Esophagus squamous epithelium (tissue), 5 donors: ENCODE measurements around the gene ENTPD1. TPM values are rescaled to one million over a fixed set of nuclear protein-coding genes. Genes with fewer than 3 reads are reported as not detected.
A peak's percentile ranks its signal among the peaks of the same experiment; 100 is the strongest.

ENCODE experiments used
- DNase-seq: peaks from one replicate; lab custom pipeline; 2025; lab: John Stamatoyannopoulos, UW
- H3K27ac ChIP-seq, 4 donors: fragments of 200-600 bp; sonication (generic); one replicate each; pipeline ENCODE4 v1.5.1; 2016 to 2019; ENCODE audit warnings: mild to moderate bottlenecking in 1 of 4
- H3K27me3 ChIP-seq, 4 donors: fragments of 200-600 bp; sonication (generic); 1 replicate in 3 of 4; 2 replicates in 1 of 4; pipeline versions ENCODE4 v1.5.1 to v1.6.0; 2017 to 2021; ENCODE audit warnings: antibody characterized with exemption in 1 of 4
- H3K36me3 ChIP-seq, 3 donors: fragments of 200-600 bp; sonication (generic); one replicate each; pipeline ENCODE4 v1.5.1; 2016 to 2019
- H3K4me1 ChIP-seq, 3 donors: fragments of 200-600 bp; sonication (generic); one replicate each; pipeline ENCODE4 v1.5.1; 2017 to 2019
- H3K4me3 ChIP-seq, 4 donors: fragments of 200-600 bp; sonication (generic); 1 replicate in 3 of 4; 2 replicates in 1 of 4; pipeline ENCODE4 v1.5.1; 2016 to 2019; ENCODE audit warnings: mild to moderate bottlenecking in 2 of 4, moderate library complexity in 1 of 4
- H3K9me3 ChIP-seq, 3 donors: fragments of 200-600 bp; sonication (generic); one replicate each; pipeline ENCODE4 v1.5.1; 2016 to 2019
- POLR2A ChIP-seq, 4 donors: fragments of 450-650 bp; IDR thresholded peaks; one replicate each; pipeline ENCODE4 v1.6.1; 2017; ENCODE audit warnings: antibody characterized with exemption in 4 of 4, mild to moderate bottlenecking in 4 of 4, moderate library complexity in 3 of 4
- WGBS, 2 donors: methylation state at CpG; one replicate each; pipeline ENCODE4 v1.1.5; 2018; 5-methylcytosine and 5-hydroxymethylcytosine counted together
- intact Hi-C: fragments of 100-400 bp; cut with DNase I; formaldehyde crosslinking; loops from one replicate; pipeline ENCODE4 v1.15.0; 2022
- total RNA-seq, 4 donors: library from RNA; depleted of rRNA; stranded (reverse); fragments of >200 nt; gene quantifications; one replicate each; pipeline ENCODE4 v1.1.0, GENCODE V29; 2016
- TF ChIP-seq, protein P1 (sequence below), 6 experiments: fragments of 450-650 bp in 4 of 6; fragments of 200-600 bp in 2 of 6; sonication (generic) in 2 of 6; IDR thresholded peaks; one replicate each; pipeline ENCODE4 v1.5.1; 2016 to 2019; ENCODE audit warnings: antibody characterized with exemption in 6 of 6, mild to moderate bottlenecking in 4 of 6, moderate library complexity in 4 of 6
- donor health status: DM: yes; HTN: yes; CAD: no.

ENTPD1 gene
- total RNA-seq, 4 donors from 2014 or later: 7.7 to 34.5 (median 10.1) TPM

- H3K4me1 ChIP-seq: peaks cover 0 to 8% (median 0%) of the 10 kb centered on the region in 3 donors
- no peak overlapping the region for H3K4me3 ChIP-seq
- H3K36me3 ChIP-seq: peaks cover 0 to 59% (median 0%) of the 10 kb centered on the region in 3 donors
- intact Hi-C loops: no loop called here
- H3K9me3 ChIP-seq: no peaks in the 10 kb centered on the region
- 24 to 37% methylated on average over 7 of the region's 7 CpGs for WGBS, 2 donors
- TF ChIP-seq, protein P1, sequence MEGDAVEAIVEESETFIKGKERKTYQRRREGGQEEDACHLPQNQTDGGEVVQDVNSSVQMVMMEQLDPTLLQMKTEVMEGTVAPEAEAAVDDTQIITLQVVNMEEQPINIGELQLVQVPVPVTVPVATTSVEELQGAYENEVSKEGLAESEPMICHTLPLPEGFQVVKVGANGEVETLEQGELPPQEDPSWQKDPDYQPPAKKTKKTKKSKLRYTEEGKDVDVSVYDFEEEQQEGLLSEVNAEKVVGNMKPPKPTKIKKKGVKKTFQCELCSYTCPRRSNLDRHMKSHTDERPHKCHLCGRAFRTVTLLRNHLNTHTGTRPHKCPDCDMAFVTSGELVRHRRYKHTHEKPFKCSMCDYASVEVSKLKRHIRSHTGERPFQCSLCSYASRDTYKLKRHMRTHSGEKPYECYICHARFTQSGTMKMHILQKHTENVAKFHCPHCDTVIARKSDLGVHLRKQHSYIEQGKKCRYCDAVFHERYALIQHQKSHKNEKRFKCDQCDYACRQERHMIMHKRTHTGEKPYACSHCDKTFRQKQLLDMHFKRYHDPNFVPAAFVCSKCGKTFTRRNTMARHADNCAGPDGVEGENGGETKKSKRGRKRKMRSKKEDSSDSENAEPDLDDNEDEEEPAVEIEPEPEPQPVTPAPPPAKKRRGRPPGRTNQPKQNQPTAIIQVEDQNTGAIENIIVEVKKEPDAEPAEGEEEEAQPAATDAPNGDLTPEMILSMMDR (IDR thresholded peaks at IDR 0.05): peak in 5 of 6 experiments; percentile 44 to 57 (median 56)
- no peak for TF ChIP-seq POLR2A (IDR thresholded peaks at IDR 0.05)
- no peaks in the 10 kb centered on the region for H3K27me3 ChIP-seq
- DNase-seq: no peak
- H3K27ac ChIP-seq: peak overlapping the region in 3 of 4 donors; percentile 23 to 70 (median 55)
These were observed 109.2 kb downstream of the ENTPD1 start for GRCh38 chr10:95864906-95865813.

GRCh38 chr10:95865814-95866466 is 110.0 kb downstream of the ENTPD1 start:
- no peak overlapping the region for H3K27ac ChIP-seq
- intact Hi-C loops: no loop called here

GRCh38 chr10:95866467-95866842 is 110.5 kb downstream of the ENTPD1 start:
- WGBS, 2 donors: 65 to 71% methylated on average over 2 of the region's 2 CpGs
- DNase-seq: no peak
- no peaks in the 10 kb centered on the region for H3K9me3 ChIP-seq
- no peak overlapping the region for H3K4me3 ChIP-seq
- no peak overlapping the region for H3K27ac ChIP-seq
- H3K4me1 ChIP-seq: peaks cover 0 to 8% (median 0%) of the 10 kb centered on the region in 3 donors
- intact Hi-C loops: no loop called here
- no peak for TF ChIP-seq POLR2A (IDR thresholded peaks at IDR 0.05)
- TF ChIP-seq, protein P1 (IDR thresholded peaks at IDR 0.05): no peak
- peaks cover 0 to 59% (median 0%) of the 10 kb centered on the region in 3 donors for H3K36me3 ChIP-seq
- H3K27me3 ChIP-seq: no peaks in the 10 kb centered on the region

More at GRCh38 chr10:95865814-95866466, 110.0 kb downstream of the ENTPD1 start:
- Histone ChIP-seq H3K27me3 (no peaks in the 10 kb centered on the region), H3K9me3 (no peaks in the 10 kb centered on the region), H3K36me3 (peaks cover 0 to 59% (median 0%) of the 10 kb centered on the region in 3 donors), H3K4me3 (no peak overlapping the region), H3K4me1 (peaks cover 0 to 8% (median 0%) of the 10 kb centered on the region in 3 donors)
- no peak for DNase-seq
- 68 to 80% methylated on average over 6 of the region's 6 CpGs for WGBS, 2 donors
- no peak for TF ChIP-seq POLR2A (IDR thresholded peaks at IDR 0.05)
- TF ChIP-seq, protein P1 (IDR thresholded peaks at IDR 0.05): no peak

GRCh38 chr10:95867866-95868265 is 111.9 kb downstream of the ENTPD1 start:
- 87% methylated on average over 4 of the region's 4 CpGs for WGBS, 2 donors
- Histone ChIP-seq H3K9me3 (no peaks in the 10 kb centered on the region), H3K4me1 (peaks cover 0 to 8% (median 0%) of the 10 kb centered on the region in 3 donors), H3K4me3 (no peak overlapping the region), H3K27me3 (no peaks in the 10 kb centered on the region), H3K27ac (no peak overlapping the region), H3K36me3 (peaks cover 0 to 65% (median 0%) of the 10 kb centered on the region in 3 donors)
- no peak for DNase-seq
- TF ChIP-seq, protein P1 (IDR thresholded peaks at IDR 0.05): no peak
- no peak for TF ChIP-seq POLR2A (IDR thresholded peaks at IDR 0.05)
- intact Hi-C loops: no loop called here
